ENCODE results near the gene ANO8. TPM values are rescaled to one million over a fixed set of nuclear protein-coding genes. Genes with fewer than 3 reads are reported as not detected.
"Not testable (repeated sequence)": the region's sequence is repeated elsewhere in the genome, so short reads cannot be mapped to it uniquely, and the experiment has no call there.

Gene ANO8
- polyA plus RNA-seq, 3 donors = 5.6 to 15.8 (median 6.3) TPM

GRCh38 chr19:17275441-17276175 is 59.0 kb downstream of the ANO8 start:
- no peak overlapping the region for H3K27ac ChIP-seq (ENCODE audit: low read depth, low read length)
- WGBS, 3 donors = 91 to 94% (median 91%) methylated on average over 19 of the region's 19 CpGs

DNA sequence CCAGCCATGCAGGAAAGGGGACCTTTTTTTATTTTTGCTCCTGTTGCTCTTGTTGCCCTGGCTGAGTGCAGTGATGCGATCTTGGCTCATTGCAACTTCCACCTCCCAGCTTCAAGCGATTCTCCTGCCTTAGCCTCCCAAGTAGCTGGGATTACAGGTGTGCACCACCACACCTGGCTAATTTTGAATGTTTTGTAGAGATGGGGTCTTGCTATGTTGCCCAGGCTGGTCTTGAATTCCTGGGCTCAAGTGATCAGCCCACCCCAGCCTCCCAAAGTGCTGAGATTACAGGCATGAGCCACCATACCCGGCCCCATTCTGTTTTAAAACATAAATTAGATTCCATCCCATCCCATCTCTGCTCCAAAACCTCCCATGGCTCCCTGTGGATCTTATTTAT is 59.8 kb downstream of the ANO8 start:
- H3K27ac ChIP-seq (ENCODE audit: low read depth, low read length) = not testable (repeated sequence)
- 96 to 100% (median 96%) methylated on average over 3 of the region's 3 CpGs for WGBS, 3 donors

Other genes starting within 250 kb of the ANO8 start
- 10 to 100 TPM; 41.1 to 61.7 (median 45.7) TPM for gene USE1, start 119.5 kb downstream of the ANO8 start, polyA plus RNA-seq
- 10 to 100 TPM; 21.4 to 46.4 (median 30.6) TPM for gene OCEL1, start 108.6 kb downstream of the ANO8 start, polyA plus RNA-seq
- gene NR2F6, start 88.9 kb downstream of the ANO8 start, polyA plus RNA-seq = 10 to 100 TPM; 11.0 to 44.8 (median 30.2) TPM
- gene USHBP1, start 70.1 kb downstream of the ANO8 start, polyA plus RNA-seq = 10 to 100 TPM in 2 of 3 donors, 1 to 10 TPM in 1; 2.5 to 28.0 (median 11.0) TPM
- gene BABAM1, start 67.4 kb downstream of the ANO8 start, polyA plus RNA-seq = 10 to 100 TPM; 38.2 to 70.6 (median 65.2) TPM
- under 1 TPM; 0.08 to 0.70 (median 0.34) TPM for gene ANKLE1, start 53.0 kb downstream of the ANO8 start, polyA plus RNA-seq
- gene ABHD8, start 31.4 kb downstream of the ANO8 start, polyA plus RNA-seq = 1 to 10 TPM; 7.1 to 9.2 (median 7.9) TPM
- 100 to 1,000 TPM in 2 of 3 donors, 10 to 100 TPM in 1; 97.5 to 156 (median 101) TPM for gene MRPL34, start 29.0 kb downstream of the ANO8 start, polyA plus RNA-seq
- 10 to 100 TPM; 19.7 to 90.1 (median 39.3) TPM for gene DDA1, start 25.3 kb downstream of the ANO8 start, polyA plus RNA-seq
- gene GTPBP3, start 2.7 kb upstream of the ANO8 start, polyA plus RNA-seq = 10 to 100 TPM; 10.1 to 18.8 (median 13.6) TPM
- gene PLVAP, start 42.5 kb upstream of the ANO8 start, polyA plus RNA-seq = 100 to 1,000 TPM in 1 of 3 donors, 10 to 100 TPM in 2; 73.0 to 247 (median 78.6) TPM
- gene CCDC194, start 59.3 kb upstream of the ANO8 start, polyA plus RNA-seq = not detected
- gene BST2, start 70.8 kb upstream of the ANO8 start, polyA plus RNA-seq = 100 to 1,000 TPM in 2 of 3 donors, 10 to 100 TPM in 1; 51.3 to 220 (median 175) TPM
- 10 to 100 TPM; 43.9 to 70.1 (median 66.4) TPM for gene MVB12A, start 85.2 kb upstream of the ANO8 start, polyA plus RNA-seq
- under 1 TPM; 0.06 to 0.59 (median 0.34) TPM for gene TMEM221, start 113.8 kb upstream of the ANO8 start, polyA plus RNA-seq
- gene NXNL1, start 126.1 kb upstream of the ANO8 start, polyA plus RNA-seq = 1 to 10 TPM in 2 of 3 donors, under 1 TPM in 1; 0.07 to 1.6 (median 1.6) TPM
- gene SLC27A1, start 135.7 kb upstream of the ANO8 start, polyA plus RNA-seq = 10 to 100 TPM; 12.3 to 30.6 (median 23.7) TPM
- gene PGLS, start 176.8 kb upstream of the ANO8 start, polyA plus RNA-seq = 100 to 1,000 TPM in 1 of 3 donors, 10 to 100 TPM in 2; 67.1 to 126 (median 86.4) TPM
- gene COLGALT1, start 220.8 kb upstream of the ANO8 start, polyA plus RNA-seq = 10 to 100 TPM; 21.5 to 68.3 (median 50.4) TPM

Measured in adipose tissue (tissue), 3 donors.